ENCODE measurements around the gene SSBP3.
A peak's percentile ranks its signal among the peaks of the same experiment; 100 is the strongest.

SSBP3 gene

GRCh38 chr1:54302549-54302948 lies 103.6 kb downstream of the SSBP3 start:
- no peak for DNase-seq

- no peak for DNase-seq
These were observed 104.7 kb downstream of the SSBP3 start for GRCh38 chr1:54301497-54301896.

- DNase-seq = no peak
These were observed 105.8 kb downstream of the SSBP3 start for GRCh38 chr1:54300401-54300800.

- DNase-seq = no peak
These were observed 107.2 kb downstream of the SSBP3 start for GRCh38 chr1:54299037-54299436.

- peak; percentile 3 for DNase-seq
These were observed 107.7 kb downstream of the SSBP3 start for GRCh38 chr1:54298284-54299033.

GRCh38 chr1:54297596-54298283 lies 108.5 kb downstream of the SSBP3 start:
- DNase-seq = no peak

GRCh38 chr1:54296666-54297065 lies 109.5 kb downstream of the SSBP3 start:
- no peak for DNase-seq

GRCh38 chr1:54294887-54295286 lies 111.3 kb downstream of the SSBP3 start:
- no peak for DNase-seq

GRCh38 chr1:54292002-54292911 lies 113.9 kb downstream of the SSBP3 start:
- DNase-seq = no peak

GRCh38 chr1:54291276-54292001 lies 114.8 kb downstream of the SSBP3 start:
- DNase-seq = no peak

GRCh38 chr1:54290506-54291184 lies 115.5 kb downstream of the SSBP3 start:
- DNase-seq = no peak

- no peak for DNase-seq
These were observed 116.4 kb downstream of the SSBP3 start for GRCh38 chr1:54289712-54290233.

- DNase-seq = no peak
These were observed 118.4 kb downstream of the SSBP3 start for GRCh38 chr1:54287801-54288211.

GRCh38 chr1:54287176-54287650 lies 119.0 kb downstream of the SSBP3 start:
- DNase-seq = no peak

- no peak for DNase-seq
These were observed 120.3 kb downstream of the SSBP3 start for GRCh38 chr1:54285815-54286345.

GRCh38 chr1:54284781-54285529 lies 121.2 kb downstream of the SSBP3 start:
- no peak for DNase-seq

GRCh38 chr1:54283635-54284385 lies 122.4 kb downstream of the SSBP3 start:
- no peak for DNase-seq

- DNase-seq = no peak
These were observed 123.9 kb downstream of the SSBP3 start for GRCh38 chr1:54282101-54282847.

- no peak for DNase-seq
These were observed 125.5 kb downstream of the SSBP3 start for GRCh38 chr1:54280651-54281050.

All from GF-D8 (cell line).